Lung (tissue), 12 donors: Measurements from ENCODE around the gene ACCSL. TPM values are rescaled to one million over a fixed set of nuclear protein-coding genes. Genes with fewer than 3 reads are reported as not detected.

ENCODE experiments used
- ATAC-seq: fragments of 200-7000 bp; cut with Tn5 transposase; one replicate; pipeline ENCODE4 v1.9.1; 2020; ENCODE audit warnings: moderate number of reproducible peaks; ENCODE audit not compliant: insufficient read depth, low FRiP score
- DNase-seq, 3 donors: peaks; one replicate each; pipeline ENCODE4 v3.0.0-alpha.2; 2013 to 2017
- H3K27ac ChIP-seq, 2 donors: one replicate each; pipeline ENCODE4 v1.5.1; 2013; ENCODE audit warnings: mild to moderate bottlenecking in 2 of 2, moderate library complexity in 2 of 2, control low read depth in 1 of 2, inconsistent platforms in 1 of 2, low read depth in 1 of 2, low read length in 1 of 2
- H3K27me3 ChIP-seq, 3 donors: one replicate each; pipeline ENCODE4 v1.5.1; 2013; ENCODE audit warnings: low read length in 2 of 3; ENCODE audit not compliant: control insufficient read depth in 3 of 3, insufficient read depth in 3 of 3
- H3K36me3 ChIP-seq, 4 donors: one replicate each; pipeline ENCODE4 v1.5.1; 2013; ENCODE audit warnings: low read length in 4 of 4, mild to moderate bottlenecking in 1 of 4, moderate library complexity in 1 of 4; ENCODE audit not compliant: control insufficient read depth in 4 of 4, insufficient read depth in 4 of 4
- H3K4me1 ChIP-seq, 5 donors: one replicate each; pipeline ENCODE4 v1.5.1; 2013; ENCODE audit warnings: low read length in 5 of 5, mild to moderate bottlenecking in 2 of 5, moderate library complexity in 1 of 5; ENCODE audit not compliant: control insufficient read depth in 5 of 5, insufficient read depth in 5 of 5
- H3K4me3 ChIP-seq: one replicate; pipeline ENCODE4 v1.5.1; 2013; ENCODE audit warnings: mild to moderate bottlenecking, control low read depth, moderate library complexity
- H3K9ac ChIP-seq, 2 donors: one replicate each; pipeline ENCODE4 v1.5.1; 2013; ENCODE audit warnings: low read length in 2 of 2, control low read depth in 1 of 2; ENCODE audit not compliant: insufficient read depth in 1 of 2
- H3K9me3 ChIP-seq, 4 donors: one replicate each; pipeline ENCODE4 v1.5.1; 2013; ENCODE audit warnings: low read length in 3 of 4, mild to moderate bottlenecking in 1 of 4, moderate library complexity in 1 of 4; ENCODE audit not compliant: control insufficient read depth in 4 of 4, insufficient read depth in 3 of 4
- WGBS, 2 donors: extraction: QIAGEN DNeasy Blood & Tissue Kit; methylation state at CpG; one replicate each; pipeline ENCODE4 v1.1.7; 2013; 5-methylcytosine and 5-hydroxymethylcytosine counted together
- polyA plus RNA-seq, 2 donors: library from polyadenylated mRNA; stranded (reverse); fragments of 200-250 nt; gene quantifications; one replicate each; pipeline ENCODE4 v1.2.1, GENCODE V29; 2013
- total RNA-seq, 2 donors: library from RNA; depleted of rRNA in 1 of 2; stranded (reverse); fragments of >200 nt in 1 of 2; gene quantifications; one replicate each; pipeline ENCODE4 v1.2.1, GENCODE V29; 2014 to 2021
- TF ChIP-seq, protein P1 (sequence below): IDR thresholded peaks from 2 replicates; pipeline ENCODE4 v1.5.1; 2012; ENCODE audit warnings: mild to moderate bottlenecking; ENCODE audit errors: control extremely low read depth, extremely low read depth
- donor health status: control.
- donor health status: control.
- donor health status: Bipolar disorder and iron deficiency.
- donor health status: healthy.
- donor health status: DM: yes; HTN: yes; CAD: no.

The ACCSL gene
- total and polyA plus RNA-seq, 4 donors: 0.02 to 0.14 TPM; not detected in 2

DNA sequence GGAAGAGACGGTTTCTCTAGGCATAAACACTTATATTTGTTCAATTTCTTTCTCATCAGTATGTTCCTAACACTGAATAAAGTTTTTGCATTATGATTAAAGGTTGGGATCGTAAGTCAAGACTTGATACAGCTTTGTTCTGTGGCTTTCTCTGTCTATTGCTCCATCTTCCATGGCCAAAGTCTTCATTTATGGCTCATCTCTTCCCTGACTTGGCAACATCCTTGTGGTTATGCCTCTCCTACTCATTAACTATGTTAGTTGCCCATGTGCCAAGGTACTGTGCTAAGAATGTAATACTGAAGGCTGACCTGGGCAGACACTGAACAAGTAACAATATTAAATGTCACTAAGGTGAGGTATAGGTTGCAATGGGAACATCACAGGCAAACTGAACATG is 1.6 kb upstream of the ACCSL start:
- no peaks in the 10 kb centered on the region for H3K36me3 ChIP-seq
- H3K9me3 ChIP-seq: peaks cover 0 to 2% (median under 1%) of the 10 kb centered on the region in 4 donors
- ATAC-seq (no peak), DNase-seq (no peak)
- no peak overlapping the region for H3K9ac ChIP-seq
- no peaks in the 10 kb centered on the region for H3K27me3 ChIP-seq
- no peak overlapping the region for H3K27ac ChIP-seq
- 82 to 96% methylated on average over 2 of the region's 2 CpGs for WGBS, 2 donors
- H3K4me3 ChIP-seq: no peak overlapping the region
- H3K4me1 ChIP-seq: no peaks in the 10 kb centered on the region
- TF ChIP-seq, protein P1, sequence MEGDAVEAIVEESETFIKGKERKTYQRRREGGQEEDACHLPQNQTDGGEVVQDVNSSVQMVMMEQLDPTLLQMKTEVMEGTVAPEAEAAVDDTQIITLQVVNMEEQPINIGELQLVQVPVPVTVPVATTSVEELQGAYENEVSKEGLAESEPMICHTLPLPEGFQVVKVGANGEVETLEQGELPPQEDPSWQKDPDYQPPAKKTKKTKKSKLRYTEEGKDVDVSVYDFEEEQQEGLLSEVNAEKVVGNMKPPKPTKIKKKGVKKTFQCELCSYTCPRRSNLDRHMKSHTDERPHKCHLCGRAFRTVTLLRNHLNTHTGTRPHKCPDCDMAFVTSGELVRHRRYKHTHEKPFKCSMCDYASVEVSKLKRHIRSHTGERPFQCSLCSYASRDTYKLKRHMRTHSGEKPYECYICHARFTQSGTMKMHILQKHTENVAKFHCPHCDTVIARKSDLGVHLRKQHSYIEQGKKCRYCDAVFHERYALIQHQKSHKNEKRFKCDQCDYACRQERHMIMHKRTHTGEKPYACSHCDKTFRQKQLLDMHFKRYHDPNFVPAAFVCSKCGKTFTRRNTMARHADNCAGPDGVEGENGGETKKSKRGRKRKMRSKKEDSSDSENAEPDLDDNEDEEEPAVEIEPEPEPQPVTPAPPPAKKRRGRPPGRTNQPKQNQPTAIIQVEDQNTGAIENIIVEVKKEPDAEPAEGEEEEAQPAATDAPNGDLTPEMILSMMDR: no peak

DNA sequence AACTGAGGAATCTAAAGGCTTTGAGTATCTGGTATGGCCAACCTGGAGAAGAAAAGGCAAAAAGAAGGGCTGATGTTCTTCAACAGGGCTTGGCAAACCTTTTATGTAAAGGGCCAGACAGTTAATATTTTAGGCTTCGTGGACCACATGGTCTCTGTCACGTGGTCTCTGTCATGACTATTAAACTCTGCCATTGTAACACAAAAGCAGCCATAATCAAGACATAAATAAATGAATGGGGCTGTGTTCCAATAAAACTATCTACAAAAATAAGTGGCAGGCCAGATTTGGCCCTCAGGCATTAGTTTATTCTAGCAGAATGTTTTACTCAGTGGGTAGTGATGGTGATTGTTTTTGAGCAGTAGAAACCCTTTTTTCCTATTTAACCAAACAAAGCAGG is 483 bp upstream of the ACCSL start:
- H3K9me3 ChIP-seq: no peaks in the 10 kb centered on the region
- H3K27ac ChIP-seq: no peak overlapping the region
- no peak for DNase-seq
- H3K36me3 ChIP-seq: no peaks in the 10 kb centered on the region
- 74 to 76% methylated on average over 2 of the region's 2 CpGs for WGBS, 2 donors
- no peak overlapping the region for H3K9ac ChIP-seq
- H3K4me1 ChIP-seq: no peaks in the 10 kb centered on the region
- no peak for ATAC-seq
- TF ChIP-seq, protein P1: no peak
- H3K4me3 ChIP-seq: no peak overlapping the region
- no peaks in the 10 kb centered on the region for H3K27me3 ChIP-seq

DNA sequence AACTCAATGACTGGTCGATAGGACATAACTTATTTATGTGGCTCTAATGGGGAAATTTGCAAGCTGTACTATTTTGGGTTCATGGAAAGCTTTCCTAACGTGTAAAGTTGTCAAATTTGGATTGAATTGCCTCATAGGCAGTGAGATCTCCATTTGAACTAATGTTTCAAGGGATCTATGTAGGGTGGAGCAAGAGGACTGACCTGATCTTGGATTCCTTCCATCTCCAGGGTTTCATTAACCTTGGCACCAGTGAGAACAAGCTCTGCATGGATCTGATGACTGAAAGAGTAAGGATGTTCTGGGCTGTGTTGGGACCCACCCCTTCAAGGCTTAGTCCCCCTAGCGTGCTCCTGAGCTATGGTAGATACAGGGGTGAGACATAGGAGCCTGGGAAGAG is 2.1 kb downstream of the ACCSL start:
- H3K27ac ChIP-seq: no peak overlapping the region
- no peaks in the 10 kb centered on the region for H3K27me3 ChIP-seq
- no peak overlapping the region for H3K4me3 ChIP-seq
- no peaks in the 10 kb centered on the region for H3K4me1 ChIP-seq
- WGBS, 2 donors: 83 to 86% methylated on average over 3 of the region's 3 CpGs
- H3K36me3 ChIP-seq: no peaks in the 10 kb centered on the region
- TF ChIP-seq, protein P1: no peak
- no peak overlapping the region for H3K9ac ChIP-seq
- H3K9me3 ChIP-seq: no peaks in the 10 kb centered on the region
- DNase-seq: no peak
- no peak for ATAC-seq

DNA sequence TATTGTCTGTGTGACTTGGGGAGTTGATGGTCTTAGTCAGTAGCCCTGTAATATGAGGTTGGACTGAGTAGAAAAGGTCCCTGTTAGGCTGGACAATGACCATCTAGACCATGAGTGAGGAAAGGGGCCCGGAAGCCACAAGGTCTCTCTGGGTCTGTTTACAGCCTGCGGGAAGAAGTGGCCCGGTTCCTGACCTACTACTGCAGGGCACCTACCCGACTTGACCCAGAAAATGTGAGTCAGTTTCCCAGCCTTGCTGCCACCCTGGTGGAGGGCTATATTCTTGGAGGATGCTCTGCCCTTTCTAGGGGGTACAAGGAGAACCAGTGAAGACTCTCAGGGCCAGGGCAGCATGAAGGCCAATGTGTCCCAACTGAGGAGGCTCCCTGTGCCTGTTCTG is 3.4 kb downstream of the ACCSL start:
- Histone ChIP-seq H3K9ac (no peak overlapping the region), H3K9me3 (no peaks in the 10 kb centered on the region), H3K4me3 (no peak overlapping the region), H3K27ac (no peak overlapping the region), H3K27me3 (no peaks in the 10 kb centered on the region), H3K36me3 (no peaks in the 10 kb centered on the region), H3K4me1 (no peaks in the 10 kb centered on the region)
- DNase-seq (no peak), ATAC-seq (no peak)
- 93 to 95% methylated on average over 4 of the region's 4 CpGs for WGBS, 2 donors
- TF ChIP-seq, protein P1: no peak
